Tibial artery (tissue), 4 donors: ENCODE results near the gene KIF5A.
A peak's percentile ranks its signal among the peaks of the same experiment; 100 is the strongest.

Experiments used
- DNase-seq, 2 donors: peaks; one replicate each; pipeline ENCODE4 v3.0.0-alpha.2; 2019
- H3K27ac ChIP-seq, 2 donors: fragments of 200-600 bp; sonication (generic) in 1 of 2; 1 replicate in 1 of 2; 2 replicates in 1 of 2; pipeline ENCODE4 v1.5.1; 2018 to 2019; ENCODE audit warnings: mild to moderate bottlenecking in 1 of 2
- H3K27me3 ChIP-seq, 2 donors: fragments of 200-600 bp; sonication (generic) in 1 of 2; one replicate each; pipeline versions ENCODE4 v1.5.1 to v1.6.0; 2016 to 2019
- H3K36me3 ChIP-seq, 3 donors: fragments of 200-600 bp; sonication (generic) in 2 of 3; one replicate each; pipeline ENCODE4 v1.5.1; 2016 to 2019; ENCODE audit warnings: mild to moderate bottlenecking in 2 of 3
- H3K4me1 ChIP-seq, 4 donors: fragments of 200-600 bp; sonication (generic) in 2 of 4; 1 replicate in 3 of 4; 2 replicates in 1 of 4; pipeline ENCODE4 v1.5.1; 2016 to 2019
- H3K4me3 ChIP-seq, 2 donors: fragments of 200-600 bp; sonication (generic) in 1 of 2; 1 replicate in 1 of 2; 2 replicates in 1 of 2; pipeline ENCODE4 v1.5.1; 2018 to 2019; ENCODE audit warnings: mild to moderate bottlenecking in 2 of 2
- H3K9me3 ChIP-seq, 3 donors: fragments of 200-600 bp; sonication (generic) in 1 of 3; one replicate each; pipeline ENCODE4 v1.5.1; 2016 to 2019
- CTCF ChIP-seq, 2 experiments: fragments of 200-600 bp in 1 of 2; fragments of 450-650 bp in 1 of 2; IDR thresholded peaks; one replicate each; pipeline ENCODE4 v1.5.1; 2017 to 2019; ENCODE audit warnings: antibody characterized with exemption in 2 of 2, mild to moderate bottlenecking in 1 of 2, moderate library complexity in 1 of 2
- intact Hi-C: fragments of 100-400 bp; cut with DNase I; formaldehyde crosslinking; loops from one replicate; pipeline ENCODE4 v1.15.0; 2023; ENCODE audit warnings: low total_unique reads

KIF5A gene

GRCh38 chr12:57522011-57522886 lies 27.6 kb upstream of the KIF5A start, which contains the start of gene MBD6:
MBD6 (plus strand) TSS chr12:57522824; CDS start chr12:57524304, 1,480 bp downstream.
- intact Hi-C loops, result loop anchor here (10.0 kb wide), 1 partner anchor 93 kb away; the partner anchor contains the start of gene ARHGEF25
- Histone ChIP-seq H3K4me1 (peaks cover 4 to 71% (median 64%) of the 10 kb centered on the region in 4 donors), H3K27ac (peak within 1 kb of the TSS; percentile 95 to 100), H3K27me3 (no peaks in the 10 kb centered on the region), H3K9me3 (no peaks in the 10 kb centered on the region), H3K36me3 (peaks cover 26 to 43% (median 37%) of the 10 kb centered on the region in 3 donors), H3K4me3 (peak within 1 kb of the TSS; percentile 62 to 87)
- peak; percentile 90 to 97 for DNase-seq
- TF ChIP-seq CTCF (IDR thresholded peaks at IDR 0.05), result no peak

- TF ChIP-seq CTCF (IDR thresholded peaks at IDR 0.05), result no peak
- Histone ChIP-seq H3K4me1 (peaks cover 4 to 62% (median 56%) of the 10 kb centered on the region in 4 donors), H3K27me3 (no peaks in the 10 kb centered on the region), H3K4me3 (peak overlapping the region; percentile 62 to 87), H3K9me3 (no peaks in the 10 kb centered on the region), H3K36me3 (peaks cover 32 to 44% (median 41%) of the 10 kb centered on the region in 3 donors), H3K27ac (peak overlapping the region; percentile 95 to 100)
- intact Hi-C loops, result loop anchor here (10.0 kb wide), 1 partner anchor 92 kb away; the partner anchor contains the start of gene ARHGEF25
- peak; percentile 67 to 85 for DNase-seq
Measured at GRCh38 chr12:57522887-57523705, 26.7 kb upstream of the KIF5A start.

- H3K27me3 ChIP-seq, result no peaks in the 10 kb centered on the region
- intact Hi-C loops, result loop anchor here (10.0 kb wide), 1 partner anchor 91 kb away; the partner anchor contains the start of gene ARHGEF25
- H3K4me1 ChIP-seq, result peaks cover 0 to 53% (median 47%) of the 10 kb centered on the region in 4 donors
- H3K27ac ChIP-seq, result peak overlapping the region; percentile 95 to 100
- H3K4me3 ChIP-seq, result peak overlapping the region; percentile 62 to 87
- peaks cover 41 to 52% (median 49%) of the 10 kb centered on the region in 3 donors for H3K36me3 ChIP-seq
- H3K9me3 ChIP-seq, result no peaks in the 10 kb centered on the region
- TF ChIP-seq CTCF (IDR thresholded peaks at IDR 0.05), result no peak
- no peak for DNase-seq
Measured at GRCh38 chr12:57523706-57524614, 25.9 kb upstream of the KIF5A start.

GRCh38 chr12:57524814-57525614 lies 24.8 kb upstream of the KIF5A start:
- intact Hi-C loops, result loop anchor here (10.0 kb wide), 1 partner anchor 90 kb away; the partner anchor contains the start of gene ARHGEF25
- peaks cover 0 to 45% (median 41%) of the 10 kb centered on the region in 4 donors for H3K4me1 ChIP-seq
- DNase-seq, result no peak
- no peaks in the 10 kb centered on the region for H3K9me3 ChIP-seq
- TF ChIP-seq CTCF (IDR thresholded peaks at IDR 0.05), result no peak
- peaks cover 50 to 63% (median 60%) of the 10 kb centered on the region in 3 donors for H3K36me3 ChIP-seq
- peak overlapping the region; percentile 95 to 100 for H3K27ac ChIP-seq
- H3K27me3 ChIP-seq, result no peaks in the 10 kb centered on the region
- peak overlapping the region in 1 of 2 donors; percentile 87 for H3K4me3 ChIP-seq
